ENCODE results near the gene HSF4.

Gene HSF4

DNA sequence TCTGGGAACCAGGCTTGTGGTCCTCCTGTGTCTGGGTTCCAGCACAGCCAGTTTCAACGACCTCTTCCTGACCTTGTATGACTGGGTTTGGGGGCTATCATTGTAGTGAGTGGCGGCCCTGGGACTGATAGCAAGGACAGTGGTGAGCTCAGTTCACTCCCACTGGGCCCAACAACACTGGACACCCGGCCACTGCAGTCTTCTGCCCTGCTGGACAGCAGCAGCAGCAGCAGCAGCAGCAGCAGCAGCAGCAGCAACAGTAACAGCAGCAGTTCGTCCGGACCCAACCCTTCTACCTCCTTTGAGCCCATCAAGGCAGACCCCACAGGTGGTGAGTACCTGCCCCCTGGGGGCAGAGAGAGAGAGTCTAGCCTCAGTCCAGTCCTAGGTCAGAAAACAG lies 31.1 kb downstream of the HSF4 start:
- no peak for DNase-seq (ENCODE audit: extremely low read depth, low read depth)
- H3K4me3 ChIP-seq (replicated peaks; ENCODE audit: low read depth, low read length): no peak overlapping the region
- TF ChIP-seq, protein P1, sequence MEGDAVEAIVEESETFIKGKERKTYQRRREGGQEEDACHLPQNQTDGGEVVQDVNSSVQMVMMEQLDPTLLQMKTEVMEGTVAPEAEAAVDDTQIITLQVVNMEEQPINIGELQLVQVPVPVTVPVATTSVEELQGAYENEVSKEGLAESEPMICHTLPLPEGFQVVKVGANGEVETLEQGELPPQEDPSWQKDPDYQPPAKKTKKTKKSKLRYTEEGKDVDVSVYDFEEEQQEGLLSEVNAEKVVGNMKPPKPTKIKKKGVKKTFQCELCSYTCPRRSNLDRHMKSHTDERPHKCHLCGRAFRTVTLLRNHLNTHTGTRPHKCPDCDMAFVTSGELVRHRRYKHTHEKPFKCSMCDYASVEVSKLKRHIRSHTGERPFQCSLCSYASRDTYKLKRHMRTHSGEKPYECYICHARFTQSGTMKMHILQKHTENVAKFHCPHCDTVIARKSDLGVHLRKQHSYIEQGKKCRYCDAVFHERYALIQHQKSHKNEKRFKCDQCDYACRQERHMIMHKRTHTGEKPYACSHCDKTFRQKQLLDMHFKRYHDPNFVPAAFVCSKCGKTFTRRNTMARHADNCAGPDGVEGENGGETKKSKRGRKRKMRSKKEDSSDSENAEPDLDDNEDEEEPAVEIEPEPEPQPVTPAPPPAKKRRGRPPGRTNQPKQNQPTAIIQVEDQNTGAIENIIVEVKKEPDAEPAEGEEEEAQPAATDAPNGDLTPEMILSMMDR (IDR thresholded peaks at IDR 0.05; ENCODE audit: low read depth, low read length, missing control alignments): no peak

DNA sequence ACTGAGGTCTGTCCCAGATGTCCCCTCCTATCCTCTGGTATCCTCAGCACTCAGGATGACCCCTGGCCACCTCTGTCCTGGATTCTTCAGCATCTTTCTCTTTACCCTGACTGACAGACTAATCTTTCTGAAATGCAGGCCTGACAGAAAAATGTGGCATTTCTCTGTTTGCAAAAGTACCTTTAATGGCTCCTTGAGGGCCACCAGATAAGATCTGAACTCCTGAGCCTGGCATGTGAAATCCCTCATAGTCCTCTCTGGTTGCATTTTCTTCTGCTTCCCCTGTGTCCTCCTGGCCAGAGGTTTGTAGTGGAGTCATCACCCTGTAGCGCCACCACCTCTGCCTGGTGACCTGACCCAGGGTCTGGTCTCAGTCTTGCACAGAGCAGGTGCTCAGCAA lies 32.3 kb downstream of the HSF4 start:
- no peak for DNase-seq (ENCODE audit: extremely low read depth, low read depth)
- TF ChIP-seq, protein P1 (IDR thresholded peaks at IDR 0.05; ENCODE audit: low read depth, low read length, missing control alignments): no peak
- no peak overlapping the region for H3K4me3 ChIP-seq (replicated peaks; ENCODE audit: low read depth, low read length)

DNA sequence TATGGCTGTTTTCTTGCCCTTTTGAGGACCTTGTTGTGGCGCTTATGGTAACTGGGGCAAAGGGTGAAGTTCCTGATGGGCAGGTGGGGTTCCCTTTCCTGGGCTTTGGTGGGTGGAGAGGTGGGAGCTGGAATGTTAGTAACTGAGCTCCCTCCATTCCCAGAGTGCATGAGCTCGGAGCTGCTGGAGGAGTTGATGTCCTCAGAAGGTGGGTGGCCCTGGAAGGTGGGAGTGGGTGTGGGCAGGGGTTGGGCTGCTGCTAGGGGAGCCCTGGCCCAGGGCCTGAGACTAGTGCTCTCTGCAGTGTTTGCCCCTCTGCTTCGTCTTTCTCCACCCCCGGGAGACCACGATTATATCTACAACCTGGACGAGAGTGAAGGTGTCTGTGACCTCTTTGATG lies 33.2 kb downstream of the HSF4 start:
- TF ChIP-seq, protein P1 (IDR thresholded peaks at IDR 0.05; ENCODE audit: low read depth, low read length, missing control alignments): no peak
- no peak for DNase-seq (ENCODE audit: extremely low read depth, low read depth)
- H3K4me3 ChIP-seq (replicated peaks; ENCODE audit: low read depth, low read length): no peak overlapping the region

DNA sequence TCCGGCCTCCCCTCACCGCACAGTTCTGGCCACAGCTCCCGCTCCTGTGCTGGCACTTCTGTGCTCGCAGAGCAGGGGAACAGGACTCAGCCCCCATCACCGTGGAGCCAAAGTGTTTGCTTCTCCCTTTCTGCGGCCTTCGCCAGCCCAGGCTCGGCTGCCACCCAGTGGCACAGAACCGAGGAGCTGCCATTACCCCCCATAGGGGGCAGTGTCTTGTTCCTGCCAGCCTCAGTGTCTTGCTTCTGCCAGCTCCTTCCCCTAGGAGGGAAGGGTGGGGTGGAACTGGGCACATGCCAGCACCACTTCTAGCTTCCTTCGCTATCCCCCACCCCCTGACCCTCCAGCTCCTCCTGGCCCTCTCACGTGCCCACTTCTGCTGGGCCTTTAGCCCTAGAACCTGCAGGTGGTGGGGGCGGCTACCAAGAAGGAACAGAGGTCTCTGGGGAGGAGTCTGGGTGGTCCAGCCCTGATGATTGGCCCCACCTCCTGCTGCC lies 33.7 kb downstream of the HSF4 start:
- TF ChIP-seq, protein P1 (IDR thresholded peaks at IDR 0.05; ENCODE audit: low read depth, low read length, missing control alignments): peak; percentile 67
- no peak overlapping the region for H3K4me3 ChIP-seq (replicated peaks; ENCODE audit: low read depth, low read length)
- DNase-seq (ENCODE audit: extremely low read depth, low read depth): no peak

DNA sequence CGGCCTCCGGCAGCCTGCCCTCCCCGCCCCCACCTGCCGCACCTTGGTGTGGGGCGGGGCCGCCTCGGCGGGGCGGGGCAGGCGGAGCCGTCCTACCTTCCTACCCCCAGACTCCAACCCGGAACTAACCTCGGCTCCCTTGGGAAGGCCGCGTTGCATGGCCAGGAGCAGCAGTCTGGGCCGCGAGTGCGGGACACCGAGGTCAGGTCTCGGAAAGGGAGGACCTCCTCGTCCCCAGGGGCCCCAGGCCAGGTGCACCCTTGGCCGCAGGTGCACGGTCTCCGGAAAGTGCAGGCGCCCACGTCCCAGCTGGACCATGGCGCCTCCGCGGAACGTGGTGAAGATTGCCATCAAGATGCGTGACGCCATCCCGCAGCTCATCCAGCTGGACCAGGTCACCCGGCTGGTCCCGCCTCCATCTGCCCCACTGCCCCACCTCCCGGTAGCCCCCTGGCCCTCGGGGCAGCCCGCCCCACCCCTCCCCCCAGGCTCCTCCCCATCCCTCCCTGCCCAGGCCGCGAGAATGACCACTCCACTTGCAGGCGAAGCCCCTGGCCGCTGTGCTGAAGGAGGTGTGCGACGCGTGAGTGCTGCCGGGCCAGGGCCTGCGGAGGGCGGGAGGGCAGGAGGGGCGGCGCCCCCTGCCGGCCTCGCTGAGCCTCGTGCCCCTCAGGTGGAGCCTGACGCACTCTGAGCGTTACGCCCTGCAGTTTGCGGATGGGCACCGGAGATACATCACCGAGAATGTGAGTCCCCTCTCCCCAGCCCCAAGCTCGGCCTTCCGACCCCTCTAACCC lies 34.7 kb downstream of the HSF4 start, which contains the start of gene ELMO3:
ELMO3 (plus strand) TSS at position 121 of the 797 bp plus-strand sequence; CDS start at position 317, 196 bp downstream.
- DNase-seq (ENCODE audit: extremely low read depth, low read depth): no peak
- TF ChIP-seq, protein P1 (IDR thresholded peaks at IDR 0.05; ENCODE audit: low read depth, low read length, missing control alignments): peak; percentile 36
- H3K4me3 ChIP-seq (replicated peaks; ENCODE audit: low read depth, low read length): no peak within 1 kb of the TSS

DNA sequence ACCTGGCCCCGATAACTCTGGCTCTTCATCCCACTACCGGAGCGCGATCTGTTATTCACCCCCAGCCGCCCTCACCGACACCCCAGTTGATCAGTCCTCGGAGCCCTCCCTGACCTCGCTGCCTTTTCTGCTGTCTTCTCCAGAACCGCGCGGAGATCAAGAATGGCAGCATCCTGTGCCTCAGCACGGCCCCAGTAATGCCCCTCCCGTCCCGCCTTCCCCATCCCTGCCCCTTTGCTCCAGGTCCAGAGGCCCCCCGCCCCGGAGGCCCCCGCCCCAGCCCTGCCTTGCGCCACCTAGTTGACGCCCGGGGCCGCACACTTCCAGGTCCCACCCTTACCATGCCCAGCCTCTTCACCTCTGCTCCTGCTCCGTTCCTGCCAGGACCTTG lies 35.3 kb downstream of the HSF4 start:
- H3K4me3 ChIP-seq (replicated peaks; ENCODE audit: low read depth, low read length): no peak overlapping the region
- TF ChIP-seq, protein P1 (IDR thresholded peaks at IDR 0.05; ENCODE audit: low read depth, low read length, missing control alignments): no peak
- no peak for DNase-seq (ENCODE audit: extremely low read depth, low read depth)
